CD4-positive, alpha-beta T cell treated with Interleukin-17A for 4 hours (primary cell): Measurements from ENCODE around the gene PRPF39.
"Not testable (repeated sequence)": the region's sequence is repeated elsewhere in the genome, so short reads cannot be mapped to it uniquely, and the experiment has no call there.

Source experiments
- DNase-seq: peaks from one replicate; pipeline ENCODE4 v3.0.0-alpha.2; 2020; ENCODE audit warnings: mixed read lengths

PRPF39 gene

GRCh38 chr14:45140661-45141187, 56.8 kb downstream of the PRPF39 start:
- no peak for DNase-seq

- not testable (repeated sequence) for DNase-seq
Observed at GRCh38 chr14:45142083-45142482, 58.2 kb downstream of the PRPF39 start.

DNA sequence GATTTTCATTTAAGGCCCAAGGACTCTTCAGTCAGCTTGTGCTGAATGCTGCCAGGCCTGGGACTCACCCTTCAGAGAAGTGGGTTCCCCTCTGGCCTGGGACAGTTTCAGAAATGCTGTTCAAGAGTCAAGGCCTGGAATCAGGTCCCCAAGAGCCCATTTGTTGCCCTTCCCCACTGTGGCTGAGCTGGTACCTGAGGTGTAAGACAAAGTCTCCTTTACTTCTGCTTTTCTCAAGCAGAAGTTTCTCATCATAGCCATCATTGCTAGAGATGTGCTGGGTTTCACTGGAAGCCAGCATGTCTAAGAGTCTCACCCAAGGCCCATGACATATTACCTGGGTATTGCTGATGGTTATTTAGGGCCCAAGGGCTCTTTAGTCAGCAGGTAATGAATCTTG, 60.7 kb downstream of the PRPF39 start:
- no peak for DNase-seq

- no peak for DNase-seq
Observed at GRCh38 chr14:45145214-45145613, 61.3 kb downstream of the PRPF39 start.

GRCh38 chr14:45149602-45150001, 65.7 kb downstream of the PRPF39 start:
- DNase-seq = no peak

- DNase-seq = no peak
Observed at GRCh38 chr14:45150386-45150890, 66.5 kb downstream of the PRPF39 start.

GRCh38 chr14:45156067-45156466, 72.2 kb downstream of the PRPF39 start:
- no peak for DNase-seq
